WERI-Rb-1 (cell line): ENCODE results near the gene PLEK.

Experiments used
- DNase-seq: peaks from one replicate; pipeline ENCODE4 v3.0.0-alpha.2; 2020
- H3K27ac ChIP-seq: fragments of 250-450 bp; sonication (Bioruptor Pico); 2 replicates; pipeline ENCODE4 v1.5.1; 2020; ENCODE audit warnings: mild to moderate bottlenecking, moderate library complexity
- H3K27me3 ChIP-seq: fragments of 250-450 bp; sonication (Bioruptor Pico); 2 replicates; pipeline ENCODE4 v1.5.1; 2021; ENCODE audit warnings: mild to moderate bottlenecking, low read depth, moderate library complexity; ENCODE audit not compliant: insufficient read depth, severe bottlenecking
- H3K36me3 ChIP-seq: fragments of 250-450 bp; sonication (Bioruptor Pico); 2 replicates; pipeline ENCODE4 v1.5.1; 2020; ENCODE audit warnings: mild to moderate bottlenecking, moderate library complexity
- H3K4me3 ChIP-seq: 2 replicates; pipeline ENCODE4 v1.5.1; 2011; ENCODE audit warnings: low read depth, mild to moderate bottlenecking, control low read depth, low read length
- H3K9me3 ChIP-seq: fragments of 250-450 bp; sonication (Bioruptor Pico); 2 replicates; pipeline ENCODE4 v1.5.1; 2021; ENCODE audit warnings: mild to moderate bottlenecking, moderate library complexity; ENCODE audit not compliant: severe bottlenecking
- CTCF ChIP-seq: IDR thresholded peaks from 2 replicates; pipeline ENCODE4 v1.5.1; 2011; ENCODE audit warnings: low read depth, mild to moderate bottlenecking, control low read depth, inconsistent platforms, low read length

The PLEK gene

GRCh38 chr2:68365087-68365486 lies at the start of gene PLEK:
PLEK (plus strand) TSS chr2:68365282; CDS start chr2:68365352, 70 bp downstream.
- Histone ChIP-seq H3K36me3 (no peaks in the 10 kb centered on the region), H3K27ac (no peak within 1 kb of the TSS), H3K9me3 (no peaks in the 10 kb centered on the region), H3K27me3 (no peaks in the 10 kb centered on the region), H3K4me3 (no peak within 1 kb of the TSS)
- TF ChIP-seq CTCF, result no peak
- no peak for DNase-seq

- no peaks in the 10 kb centered on the region for H3K27me3 ChIP-seq
- H3K4me3 ChIP-seq, result no peak overlapping the region
- H3K27ac ChIP-seq, result no peak overlapping the region
- H3K36me3 ChIP-seq, result peaks cover 48% of the 10 kb centered on the region
- no peaks in the 10 kb centered on the region for H3K9me3 ChIP-seq
- no peak for DNase-seq
- no peak for TF ChIP-seq CTCF
Measured at GRCh38 chr2:68316111-68316510, 49.0 kb upstream of the PLEK start.

- Histone ChIP-seq H3K36me3 (peaks cover 41% of the 10 kb centered on the region), H3K27me3 (no peaks in the 10 kb centered on the region), H3K9me3 (no peaks in the 10 kb centered on the region), H3K27ac (peak overlapping the region; percentile 90), H3K4me3 (peak overlapping the region; percentile 95)
- TF ChIP-seq CTCF, result no peak
- peak; percentile 40 for DNase-seq
Measured at GRCh38 chr2:68317971-68318913, 46.8 kb upstream of the PLEK start.

GRCh38 chr2:68318914-68319397 lies 46.1 kb upstream of the PLEK start:
- Histone ChIP-seq H3K36me3 (peaks cover 36% of the 10 kb centered on the region), H3K4me3 (peak overlapping the region; percentile 95), H3K27me3 (no peaks in the 10 kb centered on the region), H3K27ac (peak overlapping the region; percentile 90), H3K9me3 (no peaks in the 10 kb centered on the region)
- DNase-seq, result no peak
- TF ChIP-seq CTCF, result no peak

- DNase-seq, result peak; percentile 90
- no peaks in the 10 kb centered on the region for H3K9me3 ChIP-seq
Measured at GRCh38 chr2:68319398-68320117, 45.5 kb upstream of the PLEK start, which contains the start of gene CNRIP1. CNRIP1 (minus strand) TSS chr2:68319949; CDS start chr2:68319400, 549 bp downstream.

More at GRCh38 chr2:68319398-68320117, 45.5 kb upstream of the PLEK start, which contains the start of gene CNRIP1:
- Histone ChIP-seq H3K4me3 (peak within 1 kb of the TSS; percentile 95), H3K27me3 (no peaks in the 10 kb centered on the region), H3K27ac (peak within 1 kb of the TSS; percentile 90), H3K36me3 (peaks cover 30% of the 10 kb centered on the region)
- TF ChIP-seq CTCF, result 0 out of 2 replicates have a peak, but pooled peaks have one; percentile 3
